HCT116 (cell line): ENCODE data around the gene SORL1. TPM values are rescaled to one million over a fixed set of nuclear protein-coding genes. Genes with fewer than 3 reads are reported as not detected.

Experiments used
- ATAC-seq: fragments of 200-7000 bp; cut with Tn5 transposase; 2 replicates; pipeline ENCODE4 v1.9.1; 2020; ENCODE audit warnings: mild to moderate bottlenecking, moderate library complexity
- BruUV-seq: library from RNA; stranded (reverse); fragments of 400-500 nt; replicated peaks from 2 replicates; lab custom pipeline; 2021; lab: Mats Ljungman, UMichigan
- CTCF ChIA-PET: fragments of 300-600 bp; sonication (Branson Sonifier 250); formaldehyde crosslinking; loops from one replicate; lab custom pipeline; 2021; ENCODE audit warnings: antibody characterized with exemption; lab: Charles Lee
- POLR2A ChIA-PET: fragments of 300-600, 350-600 bp; sonication (Branson Sonifier 250); formaldehyde crosslinking; loops from one replicate; lab custom pipeline; 2021; ENCODE audit warnings: antibody characterized with exemption; lab: Charles Lee
- RAD21 ChIA-PET, 2 experiments: fragments of 300-600 bp; sonication (Branson Sonifier 250); formaldehyde crosslinking; loops; one replicate each; lab custom pipeline; 2023; ENCODE audit warnings: low total read pairs in 2 of 2; ENCODE audit not compliant: uncharacterized antibody in 2 of 2, unreplicated experiment in 2 of 2, low non-redundant PET in 1 of 2; lab: Charles Lee
- DNase-seq: peaks from one replicate; pipeline ENCODE4 v3.0.0-alpha.2; 2010; ENCODE audit warnings: low read depth, low spot score
- H2AFZ ChIP-seq: fragments of 200-600 bp; shearing (Covaris generic), sonication (generic); 2 replicates; pipeline ENCODE4 v1.6.1; 2017; ENCODE audit warnings: low read depth, mixed run types, mixed read lengths, antibody characterized with exemption, low read length; ENCODE audit not compliant: poor library complexity, severe bottlenecking
- H3K27ac ChIP-seq: 2 replicates; pipeline ENCODE4 v1.5.1; 2012; ENCODE audit warnings: low read depth, low read length
- H3K27me3 ChIP-seq: fragments of 200-600 bp; sonication (generic); 2 replicates; pipeline ENCODE4 v1.6.1; 2016; ENCODE audit warnings: mixed run types, low read length, mixed read lengths; ENCODE audit not compliant: insufficient read depth
- H3K36me3 ChIP-seq, 2 experiments: fragments of 200-500 bp in 1 of 2; fragments of 200-600 bp in 1 of 2; sonication (Bioruptor generic) in 1 of 2; sonication (generic) in 1 of 2; 2 replicates each; pipeline versions ENCODE4 v1.5.1 to v1.6.1; 2014 to 2016; ENCODE audit warnings: low read length in 2 of 2, inconsistent platforms in 1 of 2, mixed read lengths in 1 of 2, mixed run types in 1 of 2; ENCODE audit not compliant: insufficient read depth in 2 of 2, control insufficient read depth in 1 of 2
- H3K4me1 ChIP-seq, 2 experiments: fragments of 200-600 bp in 1 of 2; sonication (generic) in 1 of 2; 2 replicates each; pipeline versions ENCODE4 v1.5.1 to v1.6.1; 2012 to 2017; ENCODE audit warnings: low read length in 2 of 2, inconsistent platforms in 1 of 2, mild to moderate bottlenecking in 1 of 2, mixed read lengths in 1 of 2, mixed run types in 1 of 2, moderate library complexity in 1 of 2; ENCODE audit not compliant: insufficient read depth in 2 of 2, control insufficient read depth in 1 of 2
- H3K4me2 ChIP-seq: fragments of 200-600 bp; sonication (generic); 2 replicates; pipeline ENCODE4 v1.6.1; 2017; ENCODE audit warnings: mixed run types, low read length, mixed read lengths
- H3K4me3 ChIP-seq, 2 experiments: fragments of 200-600 bp in 1 of 2; sonication (generic) in 1 of 2; replicated peaks in 1 of 2; 2 replicates each; pipeline ENCODE4 v1.5.1; 2011 to 2016; ENCODE audit warnings: low read length in 2 of 2, control low read depth in 1 of 2, low read depth in 1 of 2, mild to moderate bottlenecking in 1 of 2, mixed read lengths in 1 of 2, mixed run types in 1 of 2
- H3K79me2 ChIP-seq: fragments of 200-600 bp; sonication (generic); 2 replicates; pipeline ENCODE4 v1.6.1; 2017; ENCODE audit warnings: mild to moderate bottlenecking, mixed run types, low read length, moderate library complexity, mixed read lengths; ENCODE audit not compliant: insufficient read depth
- H3K9ac ChIP-seq: fragments of 200-600 bp; sonication (generic); 2 replicates; pipeline ENCODE4 v1.6.1; 2016; ENCODE audit warnings: low read length, mixed read lengths
- H3K9me2 ChIP-seq: fragments of 200-600 bp; sonication (generic), shearing (Covaris generic); 2 replicates; pipeline ENCODE4 v1.6.1; 2017; ENCODE audit warnings: mixed run types, mild to moderate bottlenecking, moderate library complexity; ENCODE audit not compliant: insufficient read depth
- H3K9me3 ChIP-seq, 2 experiments: fragments of 200-500 bp in 1 of 2; fragments of 200-600 bp in 1 of 2; sonication (Bioruptor generic) in 1 of 2; sonication (generic) in 1 of 2; 2 replicates each; pipeline ENCODE4 v1.6.1; 2014 to 2017; ENCODE audit warnings: low read length in 2 of 2, mixed read lengths in 2 of 2, inconsistent platforms in 1 of 2, low read depth in 1 of 2, mild to moderate bottlenecking in 1 of 2, mixed run types in 1 of 2, moderate library complexity in 1 of 2; ENCODE audit not compliant: control insufficient read depth in 1 of 2, insufficient read depth in 1 of 2
- H4K20me1 ChIP-seq: fragments of 200-600 bp; sonication (generic), shearing (Covaris generic); 2 replicates; pipeline ENCODE4 v1.6.1; 2017; ENCODE audit warnings: mixed run types, mild to moderate bottlenecking, moderate library complexity; ENCODE audit not compliant: insufficient read depth
- EGR1 ChIP-seq: IDR thresholded peaks from 2 replicates; pipeline ENCODE4 v1.6.1; 2012; ENCODE audit warnings: low read depth
- ELF1 ChIP-seq: IDR thresholded peaks from 2 replicates; pipeline ENCODE4 v1.6.1; 2012; ENCODE audit warnings: low read depth, borderline replicate concordance
- EZH2 ChIP-seq: fragments of 200-600 bp; sonication (generic); IDR thresholded peaks from 2 replicates; pipeline ENCODE4 v1.6.1; 2017; ENCODE audit warnings: antibody characterized with exemption, mixed run types
- FOSL1 ChIP-seq: IDR thresholded peaks from 2 replicates; pipeline ENCODE4 v1.6.1; 2012; ENCODE audit warnings: low read depth
- JUND ChIP-seq: IDR thresholded peaks from 2 replicates; pipeline ENCODE4 v1.6.1; 2012
- POLR2A ChIP-seq: IDR thresholded peaks from 2 replicates; pipeline ENCODE4 v1.7.0; 2011; ENCODE audit warnings: borderline replicate concordance; ENCODE audit not compliant: insufficient read depth, insufficient read length; ENCODE audit errors: extremely low read depth
- POLR2AphosphoS5 ChIP-seq: IDR thresholded peaks from 2 replicates; pipeline ENCODE4 v1.6.1; 2011; ENCODE audit warnings: mild to moderate bottlenecking, low read depth, low read length, moderate library complexity
- RAD21 ChIP-seq: IDR thresholded peaks from 2 replicates; pipeline ENCODE4 v1.6.1; 2012; ENCODE audit warnings: low read depth, mild to moderate bottlenecking
- REST ChIP-seq: IDR thresholded peaks from 2 replicates; pipeline ENCODE4 v1.6.1; 2012; ENCODE audit warnings: low read depth
- SRF ChIP-seq: IDR thresholded peaks from 2 replicates; pipeline ENCODE4 v1.6.1; 2012; ENCODE audit warnings: low read depth
- TCF7L2 ChIP-seq: IDR thresholded peaks from 2 replicates; pipeline ENCODE4 v1.7.0; 2011; ENCODE audit warnings: borderline replicate concordance, inconsistent platforms; ENCODE audit not compliant: insufficient read depth, insufficient read length; ENCODE audit errors: extremely low read depth
- YY1 ChIP-seq: IDR thresholded peaks from 2 replicates; pipeline ENCODE4 v1.6.1; 2011; ENCODE audit warnings: low read length, low read depth, moderate library complexity, mild to moderate bottlenecking; ENCODE audit not compliant: insufficient replicate concordance; ENCODE audit errors: extremely low read depth
- ZFX ChIP-seq: fragments of 450-650 bp; IDR thresholded peaks from 2 replicates; pipeline ENCODE4 v1.6.1; 2017
- intact Hi-C: fragments of 100-400 bp; cut with micrococcal nuclease; formaldehyde crosslinking; loops from 2 replicates; pipeline ENCODE4 v1.10.0; 2022
- total RNA-seq: library from RNA; stranded (reverse); gene quantifications from one replicate; pipeline ENCODE4 v1.2.1, GENCODE V29; 2021; ENCODE audit not compliant: unreplicated experiment
- TF ChIP-seq, protein P1 (sequence below): IDR thresholded peaks from 2 replicates; pipeline ENCODE4 v1.6.1; 2012

The SORL1 gene
- total RNA-seq, 1 experiment from 2014 or later = 17.4 TPM

DNA sequence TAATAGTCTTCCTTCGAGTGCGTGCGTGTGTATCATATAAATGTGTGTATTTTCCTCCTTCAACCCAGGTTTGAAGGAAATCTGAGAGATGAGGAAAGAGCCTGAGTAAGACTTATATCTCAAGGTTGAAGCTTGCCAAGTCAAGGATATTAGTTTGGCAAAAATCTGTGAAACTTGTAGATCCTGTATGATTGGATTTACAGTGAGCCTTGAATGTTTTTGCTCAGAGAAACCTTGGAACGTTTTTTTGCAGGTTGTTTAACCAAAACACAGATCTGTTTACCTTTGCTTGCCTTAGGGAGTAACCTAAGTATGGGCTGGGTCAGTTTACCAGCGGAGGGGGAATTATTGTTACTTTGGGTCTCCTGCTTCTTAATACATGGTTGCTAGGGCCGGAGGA lies 36.5 kb downstream of the SORL1 start:
- Histone ChIP-seq H2AFZ (no peak overlapping the region), H3K27me3 (no peaks in the 10 kb centered on the region), H3K9ac (no peak overlapping the region), H3K4me1 (no peaks in the 10 kb centered on the region), H3K79me2 (no peaks in the 10 kb centered on the region), H4K20me1 (no peaks in the 10 kb centered on the region)
- no TSS peak for BruUV-seq
- ChIA-PET POLR2A (no interaction called here), RAD21 (no interaction called here), CTCF (no interaction called here)
- intact Hi-C loops = no loop called here
- TF ChIP-seq POLR2AphosphoS5 (no peak), YY1 (no peak), REST (no peak), TCF7L2 (no peak), SRF (no peak), ELF1 (no peak), FOSL1 (no peak), EZH2 (no peak), POLR2A (no peak), ZFX (no peak), RAD21 (no peak), EGR1 (no peak), JUND (no peak)
- TF ChIP-seq, protein P1, sequence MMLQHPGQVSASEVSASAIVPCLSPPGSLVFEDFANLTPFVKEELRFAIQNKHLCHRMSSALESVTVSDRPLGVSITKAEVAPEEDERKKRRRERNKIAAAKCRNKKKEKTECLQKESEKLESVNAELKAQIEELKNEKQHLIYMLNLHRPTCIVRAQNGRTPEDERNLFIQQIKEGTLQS = no peak
- TF ChIP-seq, all 23 proteins: peak for 0
- ATAC-seq (no peak), DNase-seq (no peak)
- H3K4me3 ChIP-seq = no peak overlapping the region
- H3K27ac ChIP-seq = no peak overlapping the region
- no peaks in the 10 kb centered on the region for H3K9me2 ChIP-seq
- H3K9me3 ChIP-seq = no peaks in the 10 kb centered on the region
- H3K4me2 ChIP-seq = no peak overlapping the region
- H3K36me3 ChIP-seq = no peaks in the 10 kb centered on the region; a peak in 1 of 4 replicates
